ENCODE measurements around the gene ODF4.
"Not testable (repeated sequence)": the region's sequence is repeated elsewhere in the genome, so short reads cannot be mapped to it uniquely, and the experiment has no call there.

ODF4 gene

GRCh38 chr17:8326511-8327302, 12.9 kb upstream of the ODF4 start:
- no peak for DNase-seq

GRCh38 chr17:8327303-8327649, 12.4 kb upstream of the ODF4 start:
- no peak for DNase-seq

- DNase-seq = no peak
Observed at GRCh38 chr17:8332128-8332527, 7.5 kb upstream of the ODF4 start.

GRCh38 chr17:8332688-8333087, 7.0 kb upstream of the ODF4 start:
- DNase-seq = no peak

- no peak for DNase-seq
Observed at GRCh38 chr17:8333281-8333680, 6.4 kb upstream of the ODF4 start.

- no peak for DNase-seq
Observed at GRCh38 chr17:8337802-8338752, 1.6 kb upstream of the ODF4 start.

- no peak for DNase-seq
Observed at GRCh38 chr17:8338753-8339140, 893 bp upstream of the ODF4 start.

- DNase-seq = no peak
Observed at GRCh38 chr17:8341456-8341855, 1.8 kb downstream of the ODF4 start.

- DNase-seq = no peak
Observed at GRCh38 chr17:8345052-8345690, 5.5 kb downstream of the ODF4 start.

- no peak for DNase-seq
Observed at GRCh38 chr17:8345951-8346665, 6.5 kb downstream of the ODF4 start.

- not testable (repeated sequence) for DNase-seq
Observed at GRCh38 chr17:8347001-8347400, 7.4 kb downstream of the ODF4 start.

- no peak for DNase-seq
Observed at GRCh38 chr17:8350339-8350738, 10.7 kb downstream of the ODF4 start.

- no peak for DNase-seq
Observed at GRCh38 chr17:8353736-8354135, 14.1 kb downstream of the ODF4 start.

GRCh38 chr17:8354236-8354635, 14.6 kb downstream of the ODF4 start:
- DNase-seq = no peak

- DNase-seq = no peak
Observed at GRCh38 chr17:8357910-8358309, 18.3 kb downstream of the ODF4 start.

- DNase-seq = no peak
Observed at GRCh38 chr17:8359769-8360168, 20.1 kb downstream of the ODF4 start.

GRCh38 chr17:8360260-8360659, 20.6 kb downstream of the ODF4 start:
- no peak for DNase-seq

- no peak for DNase-seq
Observed at GRCh38 chr17:8360751-8361150, 21.1 kb downstream of the ODF4 start.

- DNase-seq = no peak
Observed at GRCh38 chr17:8362651-8363332, 23.2 kb downstream of the ODF4 start.

GRCh38 chr17:8365143-8365542, 25.5 kb downstream of the ODF4 start:
- no peak for DNase-seq

GRCh38 chr17:8366231-8366630, 26.6 kb downstream of the ODF4 start:
- DNase-seq = no peak

GRCh38 chr17:8368193-8368592, 28.6 kb downstream of the ODF4 start:
- DNase-seq = no peak

Data from NCI-H1105 (cell line).